HepG2 (cell line): Measurements from ENCODE around the gene MACROH2A1. TPM values are rescaled to one million over a fixed set of nuclear protein-coding genes. Genes with fewer than 3 reads are reported as not detected.

Source experiments
- DR1 ChIP-seq: sonication (generic); formaldehyde crosslinking; IDR thresholded peaks from 2 replicates; pipeline ENCODE4 v1.8.0; 2021; ENCODE audit warnings: mild to moderate bottlenecking, missing genetic modification reagents, inconsistent platforms
- KAT7 ChIP-seq: IDR thresholded peaks from 2 replicates; pipeline ENCODE4 v1.6.1; 2018; ENCODE audit warnings: borderline replicate concordance, missing compliant biosample characterization
- MIER3 ChIP-seq: IDR thresholded peaks from 2 replicates; pipeline ENCODE4 v1.6.1; 2016; ENCODE audit warnings: missing compliant biosample characterization, borderline replicate concordance
- SSRP1 ChIP-seq: IDR thresholded peaks from 2 replicates; pipeline ENCODE4 v1.6.1; 2016; ENCODE audit warnings: control low read depth
- ZNF136 ChIP-seq: sonication (generic); formaldehyde crosslinking; IDR thresholded peaks from 2 replicates; pipeline ENCODE4 v1.8.1; 2022; ENCODE audit warnings: low read depth, mild to moderate bottlenecking, moderate library complexity, missing genetic modification reagents
- polyA plus RNA-seq, 8 experiments: library from polyadenylated mRNA; depleted of rRNA in 3 of 8; stranded (reverse) in 7 of 8; unstranded in 1 of 8; fragments of >200 nt; fragmentation: Illumina TruSeq in 4 of 8; extraction: Trizol in 4 of 8; gene quantifications; 2 replicates each; pipeline versions ENCODE4 v1.2.1 to v1.2.3, GENCODE V29; 2011 to 2016; ENCODE audit warnings: low read depth in 4 of 8, missing spikeins in 1 of 8, mixed read lengths in 1 of 8; ENCODE audit not compliant: insufficient read depth in 1 of 8
- total RNA-seq, 5 experiments: library from RNA; depleted of rRNA; stranded (reverse); fragments of >200 nt; fragmentation: Illumina TruSeq; extraction: Trizol; gene quantifications; 2 replicates each; pipeline ENCODE4 v1.2.3, GENCODE V29; 2016; ENCODE audit warnings: low read depth in 1 of 5
- TF ChIP-seq, protein P1 (sequence below): sonication (generic); formaldehyde crosslinking; IDR thresholded peaks from 2 replicates; pipeline ENCODE4 v1.5.0; 2020; ENCODE audit warnings: missing genetic modification reagents
- TF ChIP-seq, protein P2 (sequence below): sonication (generic); formaldehyde crosslinking; IDR thresholded peaks from 2 replicates; pipeline ENCODE4 v1.4.0; 2020; ENCODE audit warnings: missing genetic modification reagents, borderline replicate concordance
- TF ChIP-seq, protein P3 (sequence below): sonication (generic); formaldehyde crosslinking; IDR thresholded peaks from 2 replicates; pipeline ENCODE4 v1.4.0; 2020; ENCODE audit warnings: mild to moderate bottlenecking, missing genetic modification reagents
- TF ChIP-seq, protein P4 (sequence below): fragments of 450-650 bp; IDR thresholded peaks from 2 replicates; pipeline ENCODE4 v1.6.1; 2017

The MACROH2A1 gene
- total and polyA plus RNA-seq, 2 of the 13 experiments (the other 11 are each of a cell fraction or from before 2014, with no cell fraction given): 69.1 to 158 TPM

DNA sequence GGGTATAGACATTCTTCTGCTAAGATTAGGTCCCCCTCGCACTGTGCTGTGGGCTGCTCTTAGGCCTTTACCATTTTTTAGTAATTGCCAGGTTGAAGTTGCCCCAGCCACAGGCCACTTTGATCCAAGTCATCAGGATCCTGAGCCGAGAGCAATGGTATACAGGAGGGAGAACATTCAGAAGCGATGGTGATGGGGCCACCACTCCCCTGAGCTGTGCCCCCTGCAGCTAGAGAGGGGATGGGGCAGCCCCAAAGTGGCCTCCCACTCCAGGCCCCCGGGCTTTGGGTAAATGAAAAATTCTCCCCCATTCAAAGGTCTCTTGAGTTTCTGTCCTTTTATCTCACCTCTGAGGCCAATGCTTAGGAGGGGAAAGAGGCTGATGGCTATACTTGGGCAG lies 59.4 kb downstream of the MACROH2A1 start (continued):
- TF ChIP-seq KAT7 (CRISPR knock-in tag): no peak
- no peak for TF ChIP-seq DR1 (CRISPR knock-in tag)
- TF ChIP-seq, protein P1, sequence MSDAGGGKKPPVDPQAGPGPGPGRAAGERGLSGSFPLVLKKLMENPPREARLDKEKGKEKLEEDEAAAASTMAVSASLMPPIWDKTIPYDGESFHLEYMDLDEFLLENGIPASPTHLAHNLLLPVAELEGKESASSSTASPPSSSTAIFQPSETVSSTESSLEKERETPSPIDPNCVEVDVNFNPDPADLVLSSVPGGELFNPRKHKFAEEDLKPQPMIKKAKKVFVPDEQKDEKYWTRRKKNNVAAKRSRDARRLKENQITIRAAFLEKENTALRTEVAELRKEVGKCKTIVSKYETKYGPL: no peak
- TF ChIP-seq MIER3 (CRISPR knock-in tag): no peak
- TF ChIP-seq, protein P2, sequence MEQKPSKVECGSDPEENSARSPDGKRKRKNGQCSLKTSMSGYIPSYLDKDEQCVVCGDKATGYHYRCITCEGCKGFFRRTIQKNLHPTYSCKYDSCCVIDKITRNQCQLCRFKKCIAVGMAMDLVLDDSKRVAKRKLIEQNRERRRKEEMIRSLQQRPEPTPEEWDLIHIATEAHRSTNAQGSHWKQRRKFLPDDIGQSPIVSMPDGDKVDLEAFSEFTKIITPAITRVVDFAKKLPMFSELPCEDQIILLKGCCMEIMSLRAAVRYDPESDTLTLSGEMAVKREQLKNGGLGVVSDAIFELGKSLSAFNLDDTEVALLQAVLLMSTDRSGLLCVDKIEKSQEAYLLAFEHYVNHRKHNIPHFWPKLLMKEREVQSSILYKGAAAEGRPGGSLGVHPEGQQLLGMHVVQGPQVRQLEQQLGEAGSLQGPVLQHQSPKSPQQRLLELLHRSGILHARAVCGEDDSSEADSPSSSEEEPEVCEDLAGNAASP (CRISPR knock-in tag): no peak
- TF ChIP-seq, protein P3, sequence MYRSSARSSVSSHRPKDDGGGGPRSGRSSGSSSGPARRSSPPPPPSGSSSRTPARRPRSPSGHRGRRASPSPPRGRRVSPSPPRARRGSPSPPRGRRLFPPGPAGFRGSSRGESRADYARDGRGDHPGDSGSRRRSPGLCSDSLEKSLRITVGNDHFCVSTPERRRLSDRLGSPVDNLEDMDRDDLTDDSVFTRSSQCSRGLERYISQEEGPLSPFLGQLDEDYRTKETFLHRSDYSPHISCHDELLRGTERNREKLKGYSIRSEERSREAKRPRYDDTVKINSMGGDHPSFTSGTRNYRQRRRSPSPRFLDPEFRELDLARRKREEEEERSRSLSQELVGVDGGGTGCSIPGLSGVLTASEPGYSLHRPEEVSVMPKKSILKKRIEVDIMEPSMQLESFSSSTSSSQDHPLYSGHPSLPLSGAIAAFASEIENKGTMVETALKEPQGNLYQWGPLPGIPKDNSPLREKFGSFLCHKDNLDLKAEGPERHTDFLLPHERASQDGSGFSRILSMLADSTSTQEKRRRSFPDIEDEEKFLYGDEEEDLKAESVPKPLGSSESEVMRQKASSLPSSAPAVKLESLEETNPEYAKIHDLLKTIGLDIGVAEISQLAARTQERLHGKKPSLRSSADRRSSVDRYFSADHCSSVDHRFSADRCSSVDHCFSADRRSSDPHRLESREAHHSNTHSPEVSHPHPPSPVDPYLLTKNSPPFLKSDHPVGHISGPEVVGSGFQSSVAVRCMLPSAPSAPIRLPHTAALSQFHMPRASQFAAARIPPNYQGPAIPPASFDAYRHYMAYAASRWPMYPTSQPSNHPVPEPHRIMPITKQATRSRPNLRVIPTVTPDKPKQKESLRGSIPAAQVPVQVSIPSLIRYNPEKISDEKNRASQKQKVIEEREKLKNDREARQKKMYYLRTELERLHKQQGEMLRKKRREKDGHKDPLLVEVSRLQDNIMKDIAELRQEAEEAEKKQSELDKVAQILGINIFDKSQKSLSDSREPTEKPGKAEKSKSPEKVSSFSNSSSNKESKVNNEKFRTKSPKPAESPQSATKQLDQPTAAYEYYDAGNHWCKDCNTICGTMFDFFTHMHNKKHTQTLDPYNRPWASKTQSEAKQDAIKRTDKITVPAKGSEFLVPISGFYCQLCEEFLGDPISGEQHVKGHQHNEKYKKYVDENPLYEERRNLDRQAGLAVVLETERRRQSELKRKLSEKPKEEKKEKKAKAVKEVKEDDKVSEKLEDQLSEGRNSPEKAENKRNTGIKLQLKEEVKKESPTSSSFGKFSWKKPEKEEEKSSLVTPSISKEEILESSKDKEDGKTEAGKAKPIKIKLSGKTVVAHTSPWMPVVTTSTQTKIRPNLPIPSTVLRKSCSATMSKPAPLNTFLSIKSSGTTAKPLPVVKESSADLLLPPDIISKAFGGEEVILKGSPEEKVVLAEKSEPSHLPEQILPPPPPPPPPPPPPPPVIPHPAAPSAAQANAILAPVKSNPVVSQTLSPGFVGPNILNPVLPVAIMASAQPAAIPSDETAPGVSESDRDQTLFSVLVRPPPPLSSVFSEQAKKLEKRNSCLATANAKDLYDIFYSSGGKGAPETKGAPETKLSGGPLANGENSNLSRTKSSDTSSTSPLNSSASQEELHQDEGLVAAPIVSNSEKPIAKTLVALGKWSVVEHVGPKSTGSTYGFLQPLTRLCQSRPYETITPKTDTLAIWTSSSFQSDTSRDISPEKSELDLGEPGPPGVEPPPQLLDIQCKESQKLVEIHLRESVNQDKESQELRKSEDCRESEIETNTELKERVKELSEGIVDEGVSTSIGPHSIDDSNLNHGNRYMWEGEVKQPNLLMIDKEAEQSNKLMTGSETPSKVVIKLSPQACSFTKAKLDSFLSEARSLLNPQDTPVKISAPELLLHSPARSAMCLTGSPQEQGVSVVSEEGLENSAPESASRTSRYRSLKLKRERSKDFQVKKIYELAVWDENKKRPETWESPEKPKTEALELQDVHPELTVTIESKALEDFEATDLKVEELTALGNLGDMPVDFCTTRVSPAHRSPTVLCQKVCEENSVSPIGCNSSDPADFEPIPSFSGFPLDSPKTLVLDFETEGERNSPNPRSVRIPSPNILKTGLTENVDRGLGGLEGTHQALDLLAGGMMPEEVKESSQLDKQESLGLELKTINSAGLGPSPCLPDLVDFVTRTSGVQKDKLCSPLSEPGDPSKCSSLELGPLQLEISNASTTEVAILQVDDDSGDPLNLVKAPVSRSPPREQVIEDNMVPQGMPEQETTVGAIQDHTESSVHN (CRISPR knock-in tag): no peak
- no peak for TF ChIP-seq SSRP1 (CRISPR knock-in tag)
- no peak for TF ChIP-seq ZNF136 (CRISPR knock-in tag)
- TF ChIP-seq, protein P4, sequence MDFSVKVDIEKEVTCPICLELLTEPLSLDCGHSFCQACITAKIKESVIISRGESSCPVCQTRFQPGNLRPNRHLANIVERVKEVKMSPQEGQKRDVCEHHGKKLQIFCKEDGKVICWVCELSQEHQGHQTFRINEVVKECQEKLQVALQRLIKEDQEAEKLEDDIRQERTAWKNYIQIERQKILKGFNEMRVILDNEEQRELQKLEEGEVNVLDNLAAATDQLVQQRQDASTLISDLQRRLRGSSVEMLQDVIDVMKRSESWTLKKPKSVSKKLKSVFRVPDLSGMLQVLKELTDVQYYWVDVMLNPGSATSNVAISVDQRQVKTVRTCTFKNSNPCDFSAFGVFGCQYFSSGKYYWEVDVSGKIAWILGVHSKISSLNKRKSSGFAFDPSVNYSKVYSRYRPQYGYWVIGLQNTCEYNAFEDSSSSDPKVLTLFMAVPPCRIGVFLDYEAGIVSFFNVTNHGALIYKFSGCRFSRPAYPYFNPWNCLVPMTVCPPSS: no peak
